ENCODE data around the gene IKZF1.

DNA sequence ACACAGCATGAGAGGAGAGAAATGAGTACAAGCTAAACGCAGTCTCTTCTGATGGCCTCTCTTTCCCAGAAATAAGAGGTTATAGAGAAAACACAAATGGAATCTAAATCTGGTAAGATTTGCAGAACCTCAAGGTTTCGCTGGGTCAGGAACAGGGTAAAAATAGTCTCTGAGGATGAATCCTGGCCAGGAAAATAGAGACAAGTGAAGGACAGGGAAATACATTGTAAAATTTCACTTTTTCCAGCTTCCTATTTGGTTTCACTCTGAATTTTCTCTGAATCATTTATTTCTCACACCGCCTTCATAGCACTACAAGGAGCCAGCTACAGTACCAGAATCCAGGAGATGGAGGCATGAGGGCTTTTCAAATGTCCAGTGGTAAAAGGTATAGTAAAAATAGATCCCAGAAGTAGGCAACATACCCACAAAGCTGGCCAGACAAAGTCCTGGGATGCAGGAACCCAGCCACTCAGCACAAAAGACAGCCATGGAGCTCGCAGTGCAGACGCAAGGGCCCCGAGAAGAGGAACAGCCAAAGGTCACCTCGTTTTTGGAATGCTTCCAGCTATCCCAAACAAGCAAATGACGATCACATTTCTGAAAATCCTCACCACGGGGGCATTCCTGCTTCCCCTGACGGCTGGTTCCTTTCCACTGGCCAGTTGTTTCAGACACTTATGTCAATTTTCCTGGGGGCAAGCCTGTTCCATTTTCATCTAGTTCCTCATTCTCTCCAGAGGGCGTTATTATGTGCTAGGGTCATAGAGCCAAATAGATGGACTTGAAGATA is 21.5 kb upstream of the IKZF1 start:
- TF ChIP-seq, protein P1, sequence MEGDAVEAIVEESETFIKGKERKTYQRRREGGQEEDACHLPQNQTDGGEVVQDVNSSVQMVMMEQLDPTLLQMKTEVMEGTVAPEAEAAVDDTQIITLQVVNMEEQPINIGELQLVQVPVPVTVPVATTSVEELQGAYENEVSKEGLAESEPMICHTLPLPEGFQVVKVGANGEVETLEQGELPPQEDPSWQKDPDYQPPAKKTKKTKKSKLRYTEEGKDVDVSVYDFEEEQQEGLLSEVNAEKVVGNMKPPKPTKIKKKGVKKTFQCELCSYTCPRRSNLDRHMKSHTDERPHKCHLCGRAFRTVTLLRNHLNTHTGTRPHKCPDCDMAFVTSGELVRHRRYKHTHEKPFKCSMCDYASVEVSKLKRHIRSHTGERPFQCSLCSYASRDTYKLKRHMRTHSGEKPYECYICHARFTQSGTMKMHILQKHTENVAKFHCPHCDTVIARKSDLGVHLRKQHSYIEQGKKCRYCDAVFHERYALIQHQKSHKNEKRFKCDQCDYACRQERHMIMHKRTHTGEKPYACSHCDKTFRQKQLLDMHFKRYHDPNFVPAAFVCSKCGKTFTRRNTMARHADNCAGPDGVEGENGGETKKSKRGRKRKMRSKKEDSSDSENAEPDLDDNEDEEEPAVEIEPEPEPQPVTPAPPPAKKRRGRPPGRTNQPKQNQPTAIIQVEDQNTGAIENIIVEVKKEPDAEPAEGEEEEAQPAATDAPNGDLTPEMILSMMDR (IDR thresholded peaks at IDR 0.05): no peak
- no peak for TF ChIP-seq EZH2 (IDR thresholded peaks at IDR 0.05)

Data from neural progenitor cell (in vitro differentiated cells).